HG02870 (cell line): ENCODE measurements around the gene DSPP.
A peak's percentile ranks its signal among the peaks of the same experiment; 100 is the strongest.

Experiments used
- ATAC-seq: cut with Tn5 transposase; IDR thresholded peaks from one replicate; pipeline ENCODE4 v1.9.1; 2021; ENCODE audit warnings: mild to moderate bottlenecking, moderate library complexity; ENCODE audit not compliant: unreplicated experiment

DSPP gene

DNA sequence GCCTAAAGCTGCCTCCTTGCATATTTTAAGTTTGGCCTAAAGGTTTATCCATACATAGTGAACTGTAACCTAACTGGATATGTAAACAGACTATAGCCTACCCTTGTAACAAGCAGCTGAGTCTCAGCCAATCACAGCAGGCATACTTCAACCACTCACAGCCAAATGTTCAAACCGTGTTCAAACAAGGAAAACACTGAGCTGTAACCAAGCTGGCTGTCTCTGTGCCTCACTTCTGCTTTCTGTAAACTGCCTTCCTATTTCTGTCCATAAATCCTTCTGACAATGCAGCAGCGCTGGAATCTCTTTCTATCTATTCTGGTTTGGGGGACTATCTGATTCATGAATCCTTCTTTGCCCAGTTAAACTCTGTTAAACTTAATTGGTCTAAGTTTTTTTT lies 16.4 kb downstream of the DSPP start:
- ATAC-seq: peak; percentile 92

- no peak for ATAC-seq
These were observed 23.3 kb downstream of the DSPP start for GRCh38 chr4:87631668-87632067.

GRCh38 chr4:87632469-87632868 lies 24.1 kb downstream of the DSPP start:
- no peak for ATAC-seq

GRCh38 chr4:87633243-87633642 lies 24.9 kb downstream of the DSPP start:
- ATAC-seq: no peak

DNA sequence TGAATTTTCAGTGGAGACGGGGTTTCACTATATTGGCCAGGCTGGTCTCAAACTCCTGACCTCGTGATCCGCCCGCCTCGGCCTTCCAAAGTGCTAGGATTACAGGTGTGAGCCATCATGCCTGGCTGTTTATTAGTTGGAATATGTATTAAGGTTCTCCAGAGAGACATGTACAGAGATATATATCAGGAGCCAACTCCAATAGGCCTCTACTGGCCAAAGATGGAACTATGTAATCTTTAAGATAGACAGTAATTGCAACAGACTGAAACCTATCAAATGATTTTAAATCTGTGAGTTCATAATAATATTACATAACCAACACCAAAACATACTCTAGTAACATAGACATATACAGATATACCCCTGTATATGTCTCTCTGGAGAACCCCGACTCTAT lies 36.0 kb downstream of the DSPP start:
- no peak for ATAC-seq

GRCh38 chr4:87649980-87650379 lies 41.7 kb downstream of the DSPP start, which contains the start of gene DMP1:
DMP1 (plus strand) TSS chr4:87650280; CDS start chr4:87656493, 6,213 bp downstream.
- ATAC-seq: no peak

- ATAC-seq: no peak
These were observed 42.6 kb downstream of the DSPP start for GRCh38 chr4:87650938-87651337.

- ATAC-seq: no peak
These were observed 43.6 kb downstream of the DSPP start for GRCh38 chr4:87651941-87652340.

DNA sequence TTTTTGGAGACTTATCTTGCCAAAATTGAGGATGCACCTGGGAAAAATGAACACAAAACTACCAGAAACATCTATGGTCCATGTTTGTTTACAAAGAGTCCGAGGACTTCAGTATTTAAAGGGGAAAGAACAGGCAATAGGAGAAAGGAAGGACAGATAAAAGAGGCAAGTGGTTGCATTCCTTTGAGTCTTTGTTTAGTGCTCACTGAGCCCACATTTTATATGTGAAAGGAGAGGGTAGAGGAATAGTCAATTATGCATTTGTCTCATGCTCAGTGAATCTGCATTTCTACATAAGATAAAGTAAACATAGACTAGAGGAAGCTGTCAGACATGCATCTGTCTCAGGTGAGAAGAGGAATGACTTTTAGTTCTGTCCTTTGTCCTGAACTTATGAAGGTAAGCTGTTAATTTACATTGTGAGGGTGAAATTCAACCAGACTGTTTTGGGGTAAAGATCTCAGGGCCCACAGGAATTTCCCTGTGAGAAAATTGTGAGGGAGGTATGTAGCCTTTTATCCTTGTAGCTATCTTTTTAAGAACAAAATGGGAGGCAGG lies 46.2 kb downstream of the DSPP start:
- no peak for ATAC-seq

- ATAC-seq: no peak
These were observed 49.2 kb downstream of the DSPP start for GRCh38 chr4:87657525-87657924.

GRCh38 chr4:87659247-87659931 lies 51.1 kb downstream of the DSPP start:
- ATAC-seq: no peak

GRCh38 chr4:87662871-87663270 lies 54.5 kb downstream of the DSPP start:
- no peak for ATAC-seq
